HG03159 (cell line): ENCODE measurements around the gene PVALEF.

Experiments
- ATAC-seq: cut with Tn5 transposase; IDR thresholded peaks from one replicate; pipeline ENCODE4 v1.9.1; 2021; ENCODE audit warnings: mild to moderate bottlenecking, moderate library complexity; ENCODE audit not compliant: unreplicated experiment

PVALEF gene

DNA sequence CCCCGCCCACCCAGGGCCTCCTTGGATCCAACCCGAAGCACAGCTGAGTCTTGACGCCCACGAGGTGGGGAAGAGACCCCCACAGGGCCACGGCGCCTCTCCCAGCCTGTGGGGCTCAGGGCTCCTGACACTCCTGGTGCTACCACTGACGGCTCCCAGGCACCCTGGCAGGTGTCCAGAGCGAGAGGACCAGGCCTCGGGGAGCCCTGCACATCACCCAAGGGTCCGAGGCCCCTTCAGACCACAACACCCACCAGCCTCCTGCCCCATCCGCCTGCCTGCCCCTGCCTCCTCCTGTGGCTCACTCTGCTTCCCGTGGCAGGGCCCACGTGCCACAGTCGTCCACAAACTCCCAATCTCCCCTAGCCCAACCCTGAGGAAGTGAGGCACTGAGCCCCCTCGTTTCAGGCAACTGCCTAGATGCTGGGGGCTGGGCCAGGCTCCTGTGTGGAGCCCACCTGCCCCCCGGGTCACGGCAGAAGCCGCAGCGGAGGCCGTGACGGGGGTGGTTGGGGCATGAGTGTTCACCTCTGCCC is 29.0 kb downstream of the PVALEF start:
- ATAC-seq: no peak

DNA sequence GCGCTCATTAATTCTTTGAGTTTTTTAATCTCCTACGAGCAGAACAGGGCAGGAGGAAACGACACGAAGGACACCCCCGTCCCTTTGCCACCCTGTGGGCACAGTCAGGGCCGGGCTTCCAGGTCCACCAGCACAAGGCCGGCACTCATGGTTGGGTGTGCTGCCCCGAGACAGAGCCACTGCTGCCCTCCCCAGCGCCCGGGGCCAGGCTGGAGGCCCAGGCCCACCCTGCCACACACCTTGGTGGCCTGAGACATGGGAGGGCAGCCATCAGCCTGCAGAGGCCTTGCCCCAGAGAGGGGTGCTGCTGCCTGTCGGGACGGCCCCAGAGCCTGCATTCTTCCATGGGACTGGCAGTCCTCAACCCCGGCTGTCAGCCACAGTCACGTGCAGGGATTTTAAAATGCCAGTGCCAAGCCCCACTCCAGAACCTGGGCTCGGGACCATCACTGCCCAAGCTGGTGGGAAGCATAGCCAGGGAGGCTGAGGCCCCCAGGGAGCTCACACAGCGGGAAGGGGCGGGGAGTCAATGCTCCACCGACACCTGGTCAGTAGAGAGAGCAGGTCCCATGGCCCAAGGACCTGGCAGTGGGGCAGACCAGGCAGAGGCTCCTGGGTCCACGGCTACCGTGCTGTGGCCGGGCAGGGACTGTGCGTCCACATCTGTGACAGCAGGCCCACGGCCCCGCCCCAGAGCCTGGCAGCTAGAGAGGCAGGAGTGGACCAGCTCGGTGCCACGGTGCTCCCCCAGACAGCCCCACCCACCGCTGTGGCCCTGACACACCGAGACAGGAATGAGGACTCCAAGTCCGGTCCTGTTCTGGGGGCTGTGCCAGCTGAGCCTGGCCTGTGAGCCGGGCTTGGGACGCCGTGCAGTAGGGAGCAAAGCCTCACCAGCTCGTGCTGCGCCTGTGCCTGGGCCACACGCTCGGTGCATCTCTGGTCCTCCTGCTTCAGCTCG is 29.9 kb downstream of the PVALEF start:
- ATAC-seq: no peak

DNA sequence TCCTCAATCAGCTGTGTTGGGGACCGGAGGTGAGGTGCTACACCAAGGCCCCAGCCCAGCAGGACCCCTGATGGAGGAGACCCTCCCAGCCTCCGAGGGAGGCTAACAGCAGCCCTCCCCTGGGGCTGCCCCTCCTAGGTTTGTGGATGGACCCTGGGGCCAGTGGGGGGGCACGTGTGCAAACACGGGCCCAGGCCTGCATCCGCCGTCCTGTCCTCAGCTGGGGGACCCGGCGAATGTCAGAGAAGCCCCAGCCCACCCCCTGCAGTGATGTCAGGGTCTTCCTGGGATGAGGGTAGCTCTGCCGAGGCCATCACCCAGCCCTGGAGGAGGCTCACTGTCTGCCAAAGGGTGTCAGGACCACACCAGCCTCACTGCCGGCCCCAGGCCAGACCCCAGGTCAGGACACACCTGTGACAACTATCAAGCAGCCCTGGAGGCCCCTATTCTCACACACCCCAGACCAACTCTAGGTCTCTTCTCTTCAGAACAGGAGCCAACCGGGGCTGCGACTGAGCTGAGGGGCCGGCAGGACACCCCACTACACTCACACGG is 30.7 kb downstream of the PVALEF start:
- ATAC-seq: no peak

DNA sequence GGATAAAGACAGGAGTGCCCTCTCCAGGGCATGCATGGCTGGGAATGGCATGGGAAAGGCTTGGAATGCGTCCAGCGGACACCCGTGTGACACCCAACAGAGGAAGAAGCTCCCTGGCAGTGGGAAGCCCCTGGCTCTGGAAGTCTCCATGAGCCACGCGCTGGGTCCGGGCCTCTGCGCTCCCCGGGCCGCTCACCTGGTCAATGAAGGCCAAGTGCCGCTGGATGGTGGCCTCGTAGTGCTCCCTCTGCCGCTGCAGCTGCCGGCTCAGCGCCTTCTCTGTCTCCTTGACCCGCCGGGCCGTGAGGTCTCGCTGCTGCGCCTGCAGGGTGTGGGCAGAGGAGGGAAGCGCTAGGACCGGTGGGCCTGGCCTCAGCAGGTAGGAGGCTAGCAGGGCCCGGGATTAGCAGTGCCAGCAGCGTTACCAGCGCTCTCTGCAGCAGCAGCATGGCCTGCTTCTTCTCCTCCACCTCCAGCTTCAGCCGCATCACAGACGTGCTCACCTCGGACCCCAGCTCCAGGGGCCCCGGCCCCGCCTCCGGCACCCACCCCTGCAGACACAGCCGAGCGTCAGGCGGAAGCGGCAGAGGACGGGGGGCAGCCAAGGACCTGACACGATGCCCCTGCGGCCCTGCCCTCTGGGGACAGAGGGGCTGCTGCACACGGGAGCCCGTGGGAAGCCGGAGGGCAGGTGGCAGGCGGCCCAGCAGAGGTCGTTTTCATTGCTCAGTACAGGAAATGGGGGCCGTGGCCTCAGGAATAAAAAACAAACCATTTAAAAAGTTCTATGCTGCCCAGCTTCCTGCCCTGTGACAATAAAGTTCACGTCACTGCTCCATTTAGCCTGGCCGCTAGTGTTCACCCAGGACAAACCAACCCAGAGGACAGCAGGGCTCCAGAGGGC is 31.4 kb downstream of the PVALEF start:
- ATAC-seq: no peak

DNA sequence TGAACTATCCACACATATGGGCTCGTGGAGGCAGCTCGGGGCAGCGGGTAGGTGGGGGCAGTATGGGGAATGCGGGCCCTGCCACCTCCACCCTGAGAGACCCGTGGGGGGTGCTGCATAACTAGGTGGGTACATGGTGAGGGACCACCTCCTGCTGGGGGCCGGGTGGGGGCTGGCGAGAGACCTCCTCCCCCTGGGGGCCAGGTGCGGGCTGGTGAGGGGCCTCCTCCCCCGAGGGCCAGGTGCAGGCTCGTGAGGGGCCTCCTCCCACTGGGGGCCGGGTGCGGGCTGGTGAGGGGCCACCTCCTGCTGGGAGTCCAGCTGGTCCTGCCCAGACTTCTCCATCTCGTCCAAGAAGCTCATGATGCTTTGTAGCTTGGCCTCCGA is 32.1 kb downstream of the PVALEF start:
- ATAC-seq: no peak

DNA sequence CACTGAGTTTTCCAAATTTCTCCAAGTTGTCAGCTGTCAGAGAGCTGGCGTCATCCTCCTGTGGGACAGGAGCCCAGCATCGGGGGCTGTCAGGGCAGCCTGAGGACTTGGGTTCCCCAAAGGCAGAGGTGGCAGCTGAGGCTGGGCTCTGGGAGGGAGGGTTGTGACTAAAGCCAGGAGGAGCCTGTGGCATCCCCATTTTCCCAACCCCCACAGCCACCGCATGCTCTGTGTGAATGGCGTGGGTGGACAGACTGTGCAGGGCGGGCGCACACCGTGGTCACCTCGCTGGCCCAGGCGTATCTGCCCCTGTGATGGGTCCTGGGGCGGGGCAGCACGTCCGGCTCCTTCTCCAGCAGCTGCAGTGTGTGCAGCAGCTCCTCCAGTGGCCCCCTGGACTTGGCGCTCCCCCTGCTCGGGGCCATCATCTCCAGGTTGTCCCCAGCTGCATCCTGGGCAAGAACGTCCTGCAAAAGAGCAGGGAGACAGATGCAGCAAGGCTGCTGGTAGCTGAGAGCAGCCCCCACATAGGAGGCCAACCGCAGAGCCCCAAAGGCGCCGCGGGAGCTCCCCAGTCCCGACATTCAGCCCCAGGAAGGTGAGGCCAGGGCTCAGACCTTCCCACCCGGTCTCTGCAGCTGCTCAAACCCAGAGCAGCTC is 32.7 kb downstream of the PVALEF start:
- no peak for ATAC-seq

DNA sequence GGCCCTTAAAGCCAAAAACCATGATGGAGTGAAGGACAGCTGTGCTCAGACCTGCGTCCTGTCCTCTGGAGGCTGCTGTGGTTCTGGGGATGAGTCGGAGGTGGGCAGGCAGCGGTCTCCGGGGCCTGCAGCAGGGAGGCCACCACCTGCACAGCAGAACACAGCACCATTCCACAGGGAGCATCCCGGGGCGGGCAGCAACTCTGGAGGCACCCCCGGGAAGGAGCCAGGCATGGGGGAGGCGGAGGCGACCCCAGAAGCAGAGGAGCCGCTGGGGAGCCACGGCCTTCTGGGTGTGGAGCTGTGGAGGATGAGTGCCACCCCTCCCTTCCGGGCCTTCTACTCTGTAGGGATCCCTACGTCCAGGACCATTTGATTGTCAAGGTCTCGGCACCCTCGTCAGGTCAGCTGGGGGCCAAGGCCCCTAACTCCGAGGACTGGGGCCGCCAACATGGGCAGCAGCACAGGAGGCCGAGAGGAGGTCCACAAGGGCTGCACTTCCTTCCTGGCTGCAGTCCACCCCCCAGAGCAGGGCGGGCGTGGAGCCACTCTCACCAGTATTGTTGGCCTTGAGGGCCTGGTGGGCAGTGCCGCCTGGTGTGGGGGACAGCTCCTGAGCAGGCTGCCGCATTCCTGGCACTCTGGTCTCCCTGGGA is 33.6 kb downstream of the PVALEF start:
- ATAC-seq: no peak

DNA sequence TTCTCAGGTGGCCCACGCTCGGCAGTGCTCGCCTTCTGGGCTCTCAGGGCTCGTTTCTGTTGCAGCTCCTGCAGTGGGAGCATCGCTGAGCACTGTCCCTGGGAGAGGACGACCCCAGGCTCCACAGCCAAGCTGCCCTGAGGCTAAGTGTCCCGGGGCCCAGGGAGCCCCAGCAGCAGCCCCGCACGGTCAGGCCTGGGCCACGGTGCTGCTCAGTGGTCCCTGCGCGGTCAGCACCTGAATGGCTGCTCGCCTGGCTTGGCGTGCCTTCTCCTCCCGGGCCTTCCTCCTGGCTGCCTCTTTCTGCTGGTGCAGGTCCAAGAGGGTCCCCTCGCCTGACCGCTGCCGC is 34.1 kb downstream of the PVALEF start:
- no peak for ATAC-seq

DNA sequence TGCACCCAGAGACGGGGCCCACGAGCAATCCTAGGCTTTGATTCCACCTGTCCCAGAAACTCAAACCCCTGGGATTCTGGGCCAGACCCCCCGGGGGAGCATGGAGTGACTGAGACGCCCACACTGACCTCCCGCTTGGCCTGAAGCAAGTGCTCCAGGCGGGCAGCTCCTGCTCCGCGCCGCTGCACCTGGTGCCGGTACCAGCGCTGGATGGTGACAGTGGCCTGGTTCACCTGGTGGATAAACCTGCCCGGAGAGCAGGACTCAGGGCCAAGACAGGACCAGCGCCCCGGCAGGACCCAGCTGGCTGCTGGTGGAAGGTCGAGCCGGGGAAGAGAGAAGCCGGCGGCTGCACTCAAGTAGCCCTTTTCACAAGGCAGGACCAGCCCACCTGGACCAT is 34.9 kb downstream of the PVALEF start:
- ATAC-seq: no peak

DNA sequence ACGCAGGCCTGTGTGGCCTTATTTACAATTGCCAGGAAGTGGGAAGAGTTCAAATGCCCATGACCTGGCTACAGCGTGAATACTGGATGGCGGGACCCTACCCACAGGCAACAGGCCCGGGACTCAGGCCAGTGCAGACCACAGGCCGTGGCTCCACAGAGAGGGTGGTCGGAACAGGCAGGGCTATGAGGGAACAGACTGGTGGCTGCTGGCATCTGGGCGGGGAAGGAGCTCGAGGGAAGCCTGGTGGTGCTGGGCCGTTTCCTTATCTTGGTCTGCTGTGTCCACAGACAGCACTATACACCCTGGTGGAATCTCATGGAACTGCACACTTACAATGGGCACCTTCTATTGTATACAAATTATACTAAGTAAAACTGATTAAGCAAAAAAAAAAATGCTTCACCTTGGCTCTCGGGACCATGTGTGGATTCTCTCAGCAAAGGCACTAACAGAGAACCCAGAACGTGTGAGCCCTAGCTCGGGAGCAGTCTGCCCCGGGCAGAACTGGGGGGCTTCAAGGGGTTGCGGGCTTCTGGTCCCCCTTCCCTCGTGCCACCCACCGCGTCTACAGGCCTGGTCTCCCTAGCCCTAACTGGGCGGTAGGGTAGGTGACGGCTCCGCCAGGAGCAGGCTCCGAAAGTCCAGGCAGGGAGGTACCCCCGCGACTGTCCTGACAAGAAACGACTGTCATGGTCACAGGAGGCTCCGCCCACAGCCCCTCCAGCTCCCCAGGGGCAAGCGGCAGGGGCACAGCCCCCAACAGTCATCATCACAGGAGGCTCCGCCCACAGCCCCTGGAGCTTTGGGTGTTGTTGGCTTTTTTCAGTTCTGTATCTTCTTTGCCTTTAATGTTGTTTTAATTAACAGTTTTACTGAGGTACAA is 35.6 kb downstream of the PVALEF start:
- ATAC-seq: no peak

DNA sequence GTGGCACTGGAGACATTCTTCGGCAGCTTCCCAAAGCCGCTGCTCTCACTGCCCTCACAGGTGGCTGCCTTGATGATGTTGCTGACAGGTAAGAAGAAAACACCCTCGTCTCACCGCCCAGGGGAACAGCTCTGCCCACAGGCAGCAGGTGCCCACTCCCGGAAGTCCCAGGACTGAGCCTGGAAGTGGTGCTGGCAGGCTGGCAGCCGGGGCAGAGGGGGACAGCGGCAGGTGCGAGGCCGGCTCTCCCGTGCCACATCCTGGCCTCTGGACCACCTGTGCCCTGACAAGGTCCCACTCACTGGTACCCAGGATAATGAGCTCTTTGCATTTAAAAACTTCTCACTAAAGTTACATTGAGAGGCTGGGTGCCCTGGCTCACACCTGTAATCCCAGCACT is 37.0 kb downstream of the PVALEF start:
- no peak for ATAC-seq

DNA sequence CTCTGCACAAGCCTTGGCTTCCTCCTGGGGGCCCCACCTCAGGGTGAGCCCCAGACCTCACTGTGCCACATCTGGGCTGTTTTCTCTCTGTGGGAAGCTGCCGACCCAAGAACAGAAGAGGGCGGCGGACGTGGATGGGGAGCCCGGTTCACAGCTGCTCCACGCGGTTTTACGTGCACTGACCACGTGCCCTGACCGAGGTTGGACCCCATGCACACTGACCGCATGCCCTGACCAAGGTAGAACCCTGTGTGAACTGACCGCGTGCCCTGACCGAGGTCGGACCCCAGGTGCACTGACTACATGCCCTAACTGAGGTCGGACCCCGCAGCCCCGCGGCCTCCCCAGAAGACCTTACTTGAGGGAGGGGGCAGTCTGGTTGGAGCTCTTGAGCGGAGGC is 37.8 kb downstream of the PVALEF start:
- ATAC-seq: no peak

DNA sequence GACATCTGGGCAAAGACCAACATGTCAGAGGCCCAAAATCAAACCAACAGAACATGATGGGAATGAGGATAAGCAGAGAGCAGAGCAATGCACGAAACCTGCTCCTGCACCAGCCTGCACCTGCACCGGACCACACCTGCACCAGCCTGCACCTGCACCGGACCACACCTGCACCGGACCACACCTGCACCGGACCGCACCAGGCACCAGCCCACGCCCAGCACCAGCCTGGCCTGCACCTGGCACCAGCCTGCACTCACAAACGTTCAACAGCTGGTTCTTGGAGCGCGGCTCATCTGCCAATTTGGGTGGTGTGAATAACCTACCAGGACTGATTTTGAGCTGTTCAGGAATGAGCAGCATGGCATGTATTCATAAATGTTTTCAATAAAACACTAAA is 39.3 kb downstream of the PVALEF start:
- no peak for ATAC-seq

DNA sequence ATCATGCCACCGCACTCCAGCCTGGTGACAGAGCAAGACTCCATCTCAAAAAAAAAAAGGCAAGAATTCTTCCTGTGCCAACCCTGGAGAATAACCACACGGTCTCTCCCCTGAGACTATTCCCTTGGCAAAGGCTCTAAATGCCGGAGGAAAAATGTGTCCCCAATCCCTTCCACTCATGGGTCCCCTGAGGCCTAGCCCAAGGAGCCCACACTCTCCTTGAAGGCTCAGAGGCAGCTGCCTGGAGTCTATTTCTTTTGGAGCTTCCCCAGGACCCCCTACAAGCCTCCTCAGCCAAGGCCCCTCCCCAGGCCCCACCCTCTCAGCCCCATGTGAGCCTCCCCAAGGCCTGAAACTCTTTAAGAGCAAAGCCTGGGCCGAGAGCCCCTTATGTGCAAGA is 40.9 kb downstream of the PVALEF start:
- no peak for ATAC-seq

DNA sequence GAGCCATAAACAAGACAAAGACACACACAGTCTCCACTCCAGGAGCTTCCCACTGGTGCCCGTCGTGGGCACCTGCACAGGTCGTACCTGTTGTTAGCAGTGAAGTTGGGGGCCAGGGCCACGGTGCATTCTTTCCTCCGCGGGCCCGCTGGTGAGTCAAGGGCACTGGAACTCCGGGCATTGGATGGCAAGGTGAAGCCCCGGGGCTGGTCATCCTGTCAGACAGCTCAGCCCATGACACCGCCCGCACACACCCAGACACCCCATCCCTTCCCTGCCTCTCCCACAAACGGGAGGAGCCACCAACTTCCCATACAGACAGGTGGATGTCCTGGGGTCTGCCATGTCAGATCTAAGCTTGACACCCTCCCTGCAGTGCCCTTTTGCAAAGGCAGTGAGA is 41.4 kb downstream of the PVALEF start:
- ATAC-seq: no peak

DNA sequence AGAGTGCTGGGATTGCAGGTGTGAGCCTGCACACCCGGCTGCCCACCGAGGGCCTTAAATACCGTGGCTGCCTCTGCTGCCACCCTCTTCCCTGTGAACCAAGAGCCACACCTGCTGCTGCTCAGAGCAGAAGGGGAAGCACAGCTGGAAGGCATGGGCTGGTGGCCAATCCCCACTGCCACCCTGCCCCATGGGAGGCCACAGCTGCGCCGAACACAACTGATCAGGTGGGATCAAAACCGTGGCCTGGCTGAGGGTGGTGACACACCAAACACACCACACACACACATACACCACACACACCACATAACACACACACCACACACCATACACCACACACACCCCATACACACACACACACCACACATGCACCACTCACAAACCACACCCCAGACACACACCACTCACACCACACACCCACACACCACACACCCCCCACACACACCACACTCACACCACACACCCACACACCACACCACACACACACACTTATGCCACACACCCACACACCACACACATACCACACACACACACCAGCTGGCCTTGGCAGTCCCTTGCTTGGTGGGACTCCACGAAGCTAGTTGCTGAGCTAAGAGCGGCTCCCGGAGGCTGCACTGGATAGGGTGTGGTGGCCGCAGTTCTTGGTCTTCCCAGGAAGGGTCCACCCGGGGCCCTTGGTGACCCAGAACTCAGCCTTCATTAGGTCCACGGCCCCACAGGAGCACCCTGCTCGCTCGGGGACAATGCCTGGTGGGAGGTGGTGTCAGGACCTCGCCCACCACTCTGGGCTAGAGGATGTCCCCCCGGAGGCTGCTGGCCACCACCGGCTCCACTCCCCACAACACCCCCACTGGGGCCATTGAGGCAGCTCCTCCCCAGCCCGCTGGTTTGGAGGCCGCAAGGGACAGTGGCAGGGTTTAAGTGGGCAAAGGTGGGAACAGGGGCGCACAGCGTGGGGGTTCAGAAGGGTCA is 42.6 kb downstream of the PVALEF start:
- no peak for ATAC-seq

DNA sequence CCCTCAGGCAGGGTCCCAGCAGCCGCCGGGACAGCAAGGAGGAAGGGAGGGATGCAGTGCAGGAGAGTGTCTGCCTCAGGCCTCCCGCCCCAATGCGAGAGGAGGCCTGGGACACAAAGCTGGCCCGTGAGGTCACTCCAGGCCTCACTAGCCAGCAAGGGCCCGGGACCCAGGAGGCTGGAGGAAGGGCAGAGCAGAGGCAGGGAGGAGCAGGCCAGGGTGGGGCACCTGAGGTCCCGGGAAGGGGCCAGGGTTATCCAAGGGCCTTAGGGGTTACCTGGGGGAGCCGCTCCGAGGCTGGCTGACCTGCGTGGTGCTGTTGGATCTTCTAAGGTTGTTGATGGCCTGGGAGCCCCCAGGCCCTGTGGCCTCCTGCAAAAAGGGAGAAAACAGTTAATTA is 43.3 kb downstream of the PVALEF start:
- no peak for ATAC-seq

DNA sequence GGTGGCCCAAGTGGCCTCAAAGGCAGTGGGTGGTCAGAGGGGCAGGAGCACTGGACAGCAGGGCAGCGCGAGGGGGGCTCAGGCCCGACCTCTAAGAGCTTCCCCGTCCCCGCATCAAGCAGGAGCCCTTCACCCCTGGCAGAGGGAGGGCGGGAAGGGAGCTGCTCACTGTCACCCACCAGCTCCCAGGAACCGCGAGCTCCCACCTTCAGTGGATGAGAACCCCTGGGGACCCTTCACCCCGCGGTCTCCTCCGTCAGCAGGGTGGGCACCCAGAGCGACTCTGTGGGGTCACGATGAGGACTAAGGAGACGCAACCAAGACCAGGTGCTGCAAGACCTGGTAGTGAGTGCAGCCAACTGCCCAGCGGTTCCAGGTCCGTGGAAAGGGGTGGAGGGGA is 43.8 kb downstream of the PVALEF start:
- no peak for ATAC-seq
